ENCODE results near the gene NADK. TPM values are rescaled to one million over a fixed set of nuclear protein-coding genes. Genes with fewer than 3 reads are reported as not detected.
"Not testable (repeated sequence)": the region's sequence is repeated elsewhere in the genome, so short reads cannot be mapped to it uniquely, and the experiment has no call there.

NADK gene
- total RNA-seq, 2 donors from 2014 or later: 54.8 to 61.5 TPM

DNA sequence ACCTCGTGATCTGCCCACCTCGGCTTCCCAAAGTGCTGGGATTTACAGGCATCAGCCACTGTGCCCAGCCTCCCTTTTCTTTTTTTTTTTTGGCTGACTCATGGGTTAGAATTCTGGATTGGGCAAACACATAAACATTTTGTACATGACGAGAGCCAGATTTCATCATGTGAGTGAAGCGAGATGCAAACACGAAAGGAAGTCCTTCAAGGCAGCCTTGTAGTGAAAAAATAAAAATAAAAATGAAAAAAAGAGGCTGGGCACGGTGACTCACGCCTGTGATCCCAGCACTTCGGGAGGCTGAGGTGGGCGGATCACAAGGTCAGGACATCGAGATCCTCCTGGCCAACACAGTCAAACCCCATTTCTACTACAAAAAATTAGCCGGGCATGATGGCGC lies 37.3 kb downstream of the NADK start:
- not testable (repeated sequence) for ATAC-seq; H3K4me1 Mint-ChIP-seq; H3K36me3 Mint-ChIP-seq (ENCODE audit: low read depth); H3K27ac Mint-ChIP-seq; H3K9me3 ChIP-seq (ENCODE audit: control insufficient read depth, low read length, poor library complexity, severe bottlenecking); H3K4me3 Mint-ChIP-seq; DNase-seq; H3K27me3 Mint-ChIP-seq

DNA sequence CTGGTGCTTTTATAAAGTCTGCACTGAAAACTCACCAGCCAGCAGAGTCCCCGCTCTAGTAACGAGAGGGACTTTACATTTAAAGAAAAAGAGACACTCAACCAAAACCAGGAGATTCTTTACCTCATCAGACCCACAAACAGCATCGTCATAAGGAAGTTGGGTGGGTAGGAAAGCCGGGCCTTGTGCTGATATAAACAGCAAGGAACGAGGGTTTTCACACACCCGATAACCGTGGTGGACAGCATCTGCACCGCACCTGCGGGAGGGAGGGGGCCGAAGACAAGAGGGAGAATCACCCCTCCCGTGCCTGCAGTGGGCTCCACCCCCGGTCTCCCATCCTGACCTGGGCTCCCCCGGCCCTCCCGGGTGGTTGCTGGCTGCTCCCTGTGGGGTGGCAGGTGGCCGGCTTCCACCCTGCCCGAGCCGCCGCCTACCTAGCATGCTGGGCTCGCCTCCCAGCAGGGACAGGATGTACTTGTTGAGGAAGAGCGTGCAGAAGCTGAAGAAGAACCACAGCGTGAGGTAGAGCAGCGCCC lies 39.4 kb downstream of the NADK start:
- not testable (repeated sequence) for DNase-seq; H3K4me1 Mint-ChIP-seq; ATAC-seq; H3K4me3 Mint-ChIP-seq; H3K27ac Mint-ChIP-seq; H3K9me3 ChIP-seq (ENCODE audit: control insufficient read depth, low read length, poor library complexity, severe bottlenecking); H3K27me3 Mint-ChIP-seq; H3K36me3 Mint-ChIP-seq (ENCODE audit: low read depth)

DNA sequence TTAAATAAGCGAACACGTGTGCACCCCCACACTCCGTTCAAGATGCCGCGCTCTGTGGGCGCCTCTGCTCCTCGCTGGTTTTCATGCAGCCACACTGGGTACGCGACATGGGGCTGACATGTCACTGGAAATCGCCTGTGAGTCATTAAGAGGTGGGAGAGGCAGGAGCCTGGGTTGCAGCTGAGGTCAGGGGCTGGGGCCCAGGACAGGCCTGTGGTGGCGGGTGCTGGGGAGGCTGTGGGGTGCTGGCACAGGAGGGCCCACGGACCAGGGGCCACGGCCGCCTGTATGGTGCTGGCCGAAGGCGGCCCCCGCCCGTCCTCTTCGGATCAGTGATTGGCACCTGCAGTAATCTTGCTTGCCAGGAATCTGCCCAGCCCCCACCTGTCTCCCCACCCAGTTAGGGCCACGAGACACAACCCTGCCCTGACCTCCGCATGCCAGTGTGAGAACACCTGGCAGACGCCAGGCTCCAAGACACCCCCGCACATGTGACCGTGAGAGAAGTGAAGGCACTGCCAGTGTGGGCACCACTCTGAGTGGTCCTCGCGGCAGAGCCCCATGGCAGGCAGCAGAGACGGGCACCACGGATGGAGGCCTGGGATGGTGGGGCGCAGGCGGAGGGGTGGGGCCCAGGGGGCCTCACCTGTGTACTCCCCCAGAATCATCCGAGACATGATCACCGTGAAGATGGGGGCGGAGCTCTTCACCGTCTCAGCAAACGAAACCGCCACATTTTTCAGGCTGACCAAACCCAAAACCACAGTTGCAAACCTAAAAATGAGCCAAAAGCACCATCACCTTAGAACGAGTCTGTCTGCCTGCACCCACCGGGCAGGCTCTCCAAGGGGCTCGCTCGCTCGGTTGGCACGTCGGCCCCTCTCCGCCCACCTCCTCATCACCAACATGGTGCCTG lies 40.3 kb downstream of the NADK start:
- not testable (repeated sequence) for DNase-seq; ATAC-seq; H3K4me3 Mint-ChIP-seq; H3K36me3 Mint-ChIP-seq (ENCODE audit: low read depth); H3K9me3 ChIP-seq (ENCODE audit: control insufficient read depth, low read length, poor library complexity, severe bottlenecking); H3K27me3 Mint-ChIP-seq; H3K27ac Mint-ChIP-seq; H3K4me1 Mint-ChIP-seq

DNA sequence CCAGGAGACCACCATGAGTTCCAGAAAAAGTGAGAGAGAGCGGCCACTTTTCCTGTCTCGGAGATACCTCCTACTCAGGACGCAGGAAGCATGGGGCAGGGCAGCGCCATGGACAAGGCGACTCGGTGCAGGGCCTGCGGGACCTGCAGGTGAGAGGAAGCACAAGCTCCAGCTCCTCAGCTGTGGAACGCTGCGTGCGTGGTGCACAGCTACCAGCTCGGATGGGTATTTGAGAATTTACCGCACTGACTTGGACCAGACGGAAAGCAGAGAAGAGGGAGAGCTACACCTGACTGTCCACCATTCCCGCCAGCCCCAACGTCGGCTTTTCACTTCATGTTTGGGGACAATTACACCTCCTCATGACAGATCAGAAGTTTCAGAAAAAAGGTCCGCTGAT lies 45.9 kb downstream of the NADK start:
- H3K36me3 Mint-ChIP-seq (ENCODE audit: low read depth): no peaks in the 10 kb centered on the region

DNA sequence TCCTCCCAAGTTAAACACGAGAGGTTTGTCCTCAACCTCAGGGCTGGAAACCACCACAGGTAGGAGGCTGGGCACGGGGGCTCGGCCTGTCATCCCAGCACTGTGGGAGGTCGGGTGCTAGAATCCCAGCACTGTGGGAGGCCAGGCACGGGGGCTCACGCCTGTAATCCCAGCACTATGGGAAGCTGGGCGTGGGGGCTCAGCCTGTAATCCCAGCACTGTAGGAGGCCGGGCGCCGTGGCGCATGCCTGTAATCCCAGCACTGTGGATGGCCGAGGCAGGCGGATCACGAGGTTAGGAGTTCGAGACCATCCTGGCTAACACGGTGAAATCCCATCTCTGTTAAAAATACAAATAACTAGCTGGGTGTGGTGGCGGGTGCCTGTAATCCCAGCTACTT lies 47.4 kb downstream of the NADK start:
- no peaks in the 10 kb centered on the region for H3K27me3 Mint-ChIP-seq
- H3K9me3 ChIP-seq (ENCODE audit: control insufficient read depth, low read length, poor library complexity, severe bottlenecking): no peaks in the 10 kb centered on the region
- no peak for DNase-seq
- H3K4me1 Mint-ChIP-seq: peaks cover 13% of the 10 kb centered on the region
- ATAC-seq: no peak
- H3K36me3 Mint-ChIP-seq (ENCODE audit: low read depth): no peaks in the 10 kb centered on the region
- H3K27ac Mint-ChIP-seq: peak overlapping the region; percentile 54
- no peak overlapping the region for H3K4me3 Mint-ChIP-seq

More for the DNA sequence above, 45.9 kb downstream of the NADK start:
- no peak overlapping the region for H3K4me3 Mint-ChIP-seq
- peaks cover 9% of the 10 kb centered on the region for H3K4me1 Mint-ChIP-seq
- H3K9me3 ChIP-seq (ENCODE audit: control insufficient read depth, low read length, poor library complexity, severe bottlenecking): no peaks in the 10 kb centered on the region
- H3K27ac Mint-ChIP-seq: peak overlapping the region; percentile 54
- no peak for DNase-seq
- no peak for ATAC-seq
- no peaks in the 10 kb centered on the region for H3K27me3 Mint-ChIP-seq

DNA sequence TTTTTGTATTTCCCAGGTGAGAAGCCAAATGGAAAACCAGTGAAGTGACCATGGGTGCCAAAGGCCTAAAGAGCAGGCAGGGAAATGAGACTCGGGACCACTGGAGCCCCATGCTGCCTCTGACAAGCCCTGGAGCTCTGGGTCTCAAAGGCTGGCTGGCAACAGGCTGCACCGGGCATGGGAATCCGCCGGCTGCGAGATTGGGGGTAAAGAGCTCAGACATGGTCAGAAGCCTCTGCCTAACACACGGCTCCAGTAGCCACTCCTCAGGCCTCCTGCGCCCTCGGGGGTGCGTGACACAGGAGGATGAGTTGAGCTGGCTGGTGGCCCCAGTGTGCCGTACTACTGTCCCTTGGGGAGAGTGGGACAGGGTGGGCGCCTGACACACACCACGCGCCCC lies 48.0 kb downstream of the NADK start:
- not testable (repeated sequence) for DNase-seq; H3K4me3 Mint-ChIP-seq; ATAC-seq; H3K27me3 Mint-ChIP-seq; H3K9me3 ChIP-seq (ENCODE audit: control insufficient read depth, low read length, poor library complexity, severe bottlenecking); H3K27ac Mint-ChIP-seq; H3K36me3 Mint-ChIP-seq (ENCODE audit: low read depth)
- H3K4me1 Mint-ChIP-seq: peaks cover 13% of the 10 kb centered on the region

DNA sequence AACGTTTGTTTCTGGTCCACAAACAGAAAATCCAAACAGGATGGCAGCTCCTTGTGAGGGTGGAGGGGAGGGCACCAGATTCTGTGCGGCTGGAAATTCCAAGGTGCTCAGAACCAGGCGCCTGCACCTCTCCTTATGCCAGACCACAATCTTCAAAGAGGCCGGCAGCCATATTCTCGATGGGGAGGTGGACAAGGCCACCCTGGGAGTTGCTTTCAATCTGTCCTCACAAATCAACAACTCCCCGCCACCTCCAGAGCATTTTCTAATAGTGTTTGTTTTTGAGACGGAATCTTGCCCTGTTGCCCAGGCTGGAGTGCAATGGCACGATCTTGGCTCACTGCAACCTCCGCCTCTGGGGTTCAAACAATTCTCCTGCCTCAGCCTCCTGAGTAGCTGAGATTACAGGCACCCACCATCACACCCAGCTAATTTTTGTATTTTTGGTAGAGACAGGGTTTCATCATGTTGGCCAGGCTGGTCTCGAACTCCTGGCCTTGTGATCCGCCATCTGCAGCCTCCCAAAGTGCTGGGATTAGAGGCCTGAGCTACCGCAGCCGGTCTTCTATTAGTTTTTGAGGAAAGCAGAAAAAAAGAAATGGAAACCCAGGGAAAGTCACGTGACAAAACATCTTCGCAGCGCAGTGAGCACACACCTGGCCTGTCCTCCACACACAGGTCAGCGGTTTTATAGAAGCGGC lies 49.0 kb downstream of the NADK start:
- peak overlapping the region; percentile 93 for H3K27ac Mint-ChIP-seq
- not testable (repeated sequence) for DNase-seq; ATAC-seq; H3K9me3 ChIP-seq (ENCODE audit: control insufficient read depth, low read length, poor library complexity, severe bottlenecking); H3K36me3 Mint-ChIP-seq (ENCODE audit: low read depth); H3K27me3 Mint-ChIP-seq
- H3K4me1 Mint-ChIP-seq: peaks cover 14% of the 10 kb centered on the region
- peak overlapping the region; percentile 69 for H3K4me3 Mint-ChIP-seq

DNA sequence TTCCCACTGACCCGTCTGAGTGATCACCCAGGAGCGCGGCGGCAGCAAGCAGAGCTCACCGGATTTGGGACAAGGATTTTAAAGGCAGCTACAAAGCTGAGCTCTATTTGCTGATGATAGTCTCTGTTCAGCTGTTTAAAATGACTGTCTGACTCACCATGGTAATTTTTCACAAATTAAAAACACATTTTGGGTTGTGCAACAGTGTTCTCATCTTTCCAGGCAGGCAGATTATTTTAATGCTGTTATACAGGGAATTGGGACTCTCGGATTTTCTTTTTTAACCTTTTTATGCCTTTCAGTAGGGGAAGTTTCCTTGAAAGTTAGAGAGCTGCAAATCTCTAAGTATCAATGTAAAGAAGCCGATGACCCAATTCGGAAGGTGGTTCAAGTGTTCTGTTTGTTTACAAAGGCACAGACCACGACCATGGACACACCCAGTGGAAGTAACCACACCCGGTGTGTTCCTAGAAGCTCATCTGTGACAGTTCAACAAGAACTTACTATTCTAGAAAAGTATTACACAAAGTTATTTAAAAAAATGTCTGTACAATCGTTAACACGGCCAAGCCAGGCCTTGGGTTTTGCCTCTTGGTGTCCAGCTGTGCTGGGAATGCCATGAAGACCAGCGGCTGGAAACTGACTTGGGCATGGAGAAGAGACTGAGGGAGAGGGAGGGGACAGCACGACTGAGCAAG lies 49.8 kb downstream of the NADK start:
- Mint-ChIP-seq H3K4me1 (peaks cover 15% of the 10 kb centered on the region), H3K27ac (peak overlapping the region; percentile 93), H3K4me3 (peak overlapping the region; percentile 76)
- not testable (repeated sequence) for H3K27me3 Mint-ChIP-seq; H3K36me3 Mint-ChIP-seq (ENCODE audit: low read depth); H3K9me3 ChIP-seq (ENCODE audit: control insufficient read depth, low read length, poor library complexity, severe bottlenecking)
- DNase-seq (peak in 1 of 3 donors; percentile 31), ATAC-seq (peak; percentile 57)

DNA sequence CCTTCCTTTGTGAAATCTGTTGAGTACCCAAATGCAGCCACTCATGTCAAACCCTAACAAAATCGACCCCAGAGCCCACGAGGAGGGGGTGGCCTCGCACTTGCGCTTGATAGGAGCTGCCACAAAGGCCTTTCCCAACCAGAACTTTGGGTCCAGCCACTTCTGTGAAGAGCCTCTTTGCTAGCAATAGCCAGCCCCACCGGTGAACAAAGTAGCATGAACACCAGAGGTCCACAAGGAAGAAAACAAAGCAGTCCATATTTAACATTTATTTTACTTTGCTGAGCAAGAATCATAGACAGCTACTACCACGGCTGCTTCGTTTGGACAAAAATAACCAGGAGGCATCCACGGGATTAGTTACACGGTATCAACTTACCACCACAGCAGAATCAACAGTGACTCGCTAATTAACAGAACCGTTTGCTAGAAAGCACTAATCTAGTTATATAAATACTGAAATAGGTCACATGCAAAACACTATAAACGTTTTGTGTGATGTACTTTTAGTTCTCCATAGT lies 51.1 kb downstream of the NADK start:
- not testable (repeated sequence) for DNase-seq; H3K9me3 ChIP-seq (ENCODE audit: control insufficient read depth, low read length, poor library complexity, severe bottlenecking); H3K36me3 Mint-ChIP-seq (ENCODE audit: low read depth); ATAC-seq; H3K27me3 Mint-ChIP-seq
- Mint-ChIP-seq H3K4me1 (peaks cover 15% of the 10 kb centered on the region), H3K4me3 (peak overlapping the region; percentile 56), H3K27ac (peak overlapping the region; percentile 87)

DNA sequence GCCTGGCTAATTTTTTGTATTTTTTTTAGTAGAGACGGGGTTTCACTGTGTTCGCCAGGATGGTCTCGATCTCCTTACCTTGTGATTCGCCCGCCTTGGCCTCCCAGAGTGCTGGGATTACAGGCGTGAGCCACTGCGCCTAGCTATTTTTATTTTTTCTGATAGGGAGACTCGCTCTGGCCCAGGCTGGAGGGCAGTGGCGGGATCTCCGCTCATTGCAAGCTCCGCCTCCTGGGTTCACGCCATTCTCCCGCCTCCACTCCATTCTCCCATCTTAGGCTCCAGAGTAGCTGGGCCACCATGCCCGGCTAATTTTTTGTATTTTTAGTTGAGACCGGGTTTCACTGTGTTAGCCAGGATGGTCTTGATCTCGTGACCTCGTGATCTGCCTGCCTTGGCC lies 52.2 kb downstream of the NADK start:
- Mint-ChIP-seq H3K4me1 (peaks cover 19% of the 10 kb centered on the region), H3K4me3 (peak overlapping the region; percentile 15), H3K27ac (peak overlapping the region; percentile 87)
- not testable (repeated sequence) for H3K27me3 Mint-ChIP-seq; H3K36me3 Mint-ChIP-seq (ENCODE audit: low read depth); ATAC-seq; H3K9me3 ChIP-seq (ENCODE audit: control insufficient read depth, low read length, poor library complexity, severe bottlenecking); DNase-seq

DNA sequence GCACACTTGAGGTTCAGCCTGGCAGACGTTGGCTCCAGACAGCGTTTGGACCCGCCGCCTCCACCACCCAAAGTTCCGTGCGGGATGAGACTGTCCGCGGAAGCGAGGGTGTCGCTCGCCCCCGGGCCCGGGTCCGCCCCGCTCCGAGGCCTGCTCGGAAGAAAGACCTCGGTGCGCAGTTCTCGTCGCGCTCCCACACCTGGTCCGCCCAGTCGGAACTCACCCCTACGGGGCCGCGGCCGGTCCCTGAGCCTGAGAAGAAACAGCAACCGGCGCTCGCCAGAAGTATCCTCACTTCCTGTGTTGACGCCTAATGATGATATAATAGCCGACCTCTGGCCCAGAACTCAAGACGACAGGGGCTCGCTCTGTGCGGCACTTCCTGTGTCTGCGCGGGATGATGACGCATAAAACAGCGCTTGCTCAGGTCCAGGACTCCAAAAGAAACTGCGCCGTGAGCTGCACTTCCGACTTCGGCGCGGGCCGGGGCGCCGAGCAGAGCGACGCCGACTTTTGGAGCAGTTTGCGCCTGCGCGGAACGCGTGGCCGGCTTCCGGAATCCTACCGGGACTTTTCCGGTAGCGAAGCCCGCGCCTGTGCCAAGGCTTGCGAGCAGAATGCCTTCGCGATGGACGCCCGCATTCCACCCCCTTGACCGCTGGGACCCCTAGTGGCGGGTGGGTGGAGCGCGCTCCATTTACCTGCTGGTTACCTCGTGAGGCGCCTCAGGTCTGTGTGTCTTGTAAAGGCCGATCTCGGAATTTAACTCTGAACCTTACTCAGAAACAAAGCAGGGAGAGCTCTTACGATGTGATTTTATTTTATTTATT lies 54.0 kb downstream of the NADK start, which contains the start of gene CDK11A:
Gene CDK11A, minus strand, starts transcription at position 323 of the 830 bp plus-strand sequence. CDS start 1,539 bp downstream, outside the sequence.
- H3K36me3 Mint-ChIP-seq (ENCODE audit: low read depth); H3K9me3 ChIP-seq (ENCODE audit: control insufficient read depth, low read length, poor library complexity, severe bottlenecking); H3K27me3 Mint-ChIP-seq: not testable (repeated sequence)
- Mint-ChIP-seq H3K4me1 (peaks cover 15% of the 10 kb centered on the region), H3K27ac (peak within 1 kb of the TSS; percentile 97), H3K4me3 (peak within 1 kb of the TSS; percentile 95)
- DNase-seq (peak; percentile 92 to 95 (median 93)), ATAC-seq (peak; percentile 89)

DNA sequence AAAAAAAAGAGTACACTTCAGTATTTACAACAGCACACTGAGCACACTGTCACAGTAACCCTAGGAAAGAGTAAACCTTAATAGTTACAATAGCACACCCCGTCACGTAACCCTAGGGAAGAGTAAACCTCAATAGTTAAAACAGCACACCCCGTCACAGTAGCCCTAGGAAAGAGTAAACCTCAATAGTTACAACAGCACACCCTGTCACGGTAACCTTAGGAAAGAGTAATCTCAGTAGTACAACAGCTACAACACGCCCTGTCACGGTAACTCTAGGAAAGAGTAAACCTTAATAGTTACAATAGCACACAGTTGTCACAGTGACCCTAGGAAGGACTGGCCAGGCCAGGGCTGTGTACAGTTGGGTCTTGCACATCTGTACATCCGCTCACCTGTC lies 57.1 kb downstream of the NADK start:
- H3K27me3 Mint-ChIP-seq: no peaks in the 10 kb centered on the region
- no peak for DNase-seq
- H3K9me3 ChIP-seq (ENCODE audit: control insufficient read depth, low read length, poor library complexity, severe bottlenecking): no peaks in the 10 kb centered on the region
- peaks cover 7% of the 10 kb centered on the region for H3K36me3 Mint-ChIP-seq (ENCODE audit: low read depth)
- peaks cover 9% of the 10 kb centered on the region for H3K4me1 Mint-ChIP-seq
- no peak overlapping the region for H3K4me3 Mint-ChIP-seq
- no peak for ATAC-seq
- no peak overlapping the region for H3K27ac Mint-ChIP-seq

Data from T-helper 17 cell (primary cell).